A673 (cell line): ENCODE results near the gene SOX21.

Experiments
- EZH2 ChIP-seq: fragments of 200-600 bp; sonication (generic); IDR thresholded peaks from 2 replicates; pipeline ENCODE4 v1.6.1; 2017; ENCODE audit warnings: borderline replicate concordance, low read depth, mild to moderate bottlenecking, mixed read lengths, antibody characterized with exemption, low read length; ENCODE audit not compliant: poor library complexity, severe bottlenecking
- TF ChIP-seq, protein P1 (sequence below): fragments of 300-800, 200-600 bp; sonication (generic); conservative IDR thresholded peaks from 2 replicates; pipeline ENCODE4 v1.5.1; 2017; ENCODE audit warnings: low read depth, mild to moderate bottlenecking, antibody characterized with exemption, low read length, moderate library complexity, mixed read lengths

GRCh38 chr13:94661406-94661805 lies 50.9 kb downstream of the SOX21 start:
- TF ChIP-seq, protein P1, sequence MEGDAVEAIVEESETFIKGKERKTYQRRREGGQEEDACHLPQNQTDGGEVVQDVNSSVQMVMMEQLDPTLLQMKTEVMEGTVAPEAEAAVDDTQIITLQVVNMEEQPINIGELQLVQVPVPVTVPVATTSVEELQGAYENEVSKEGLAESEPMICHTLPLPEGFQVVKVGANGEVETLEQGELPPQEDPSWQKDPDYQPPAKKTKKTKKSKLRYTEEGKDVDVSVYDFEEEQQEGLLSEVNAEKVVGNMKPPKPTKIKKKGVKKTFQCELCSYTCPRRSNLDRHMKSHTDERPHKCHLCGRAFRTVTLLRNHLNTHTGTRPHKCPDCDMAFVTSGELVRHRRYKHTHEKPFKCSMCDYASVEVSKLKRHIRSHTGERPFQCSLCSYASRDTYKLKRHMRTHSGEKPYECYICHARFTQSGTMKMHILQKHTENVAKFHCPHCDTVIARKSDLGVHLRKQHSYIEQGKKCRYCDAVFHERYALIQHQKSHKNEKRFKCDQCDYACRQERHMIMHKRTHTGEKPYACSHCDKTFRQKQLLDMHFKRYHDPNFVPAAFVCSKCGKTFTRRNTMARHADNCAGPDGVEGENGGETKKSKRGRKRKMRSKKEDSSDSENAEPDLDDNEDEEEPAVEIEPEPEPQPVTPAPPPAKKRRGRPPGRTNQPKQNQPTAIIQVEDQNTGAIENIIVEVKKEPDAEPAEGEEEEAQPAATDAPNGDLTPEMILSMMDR, result no peak
- TF ChIP-seq EZH2, result no peak
